ENCODE results near the gene SCN3B. TPM values are rescaled to one million over a fixed set of nuclear protein-coding genes. Genes with fewer than 3 reads are reported as not detected.

SCN3B gene
- total and polyA plus RNA-seq, 2 of the 13 experiments (the other 11 are each of a cell fraction or from before 2014, with no cell fraction given): 0.07 to 0.11 TPM

- TF ChIP-seq HNF4G (IDR thresholded peaks at IDR 0.05; ENCODE audit: borderline replicate concordance, low read depth, low read length): no peak
- no peak for TF ChIP-seq HNF4G (CRISPR knock-in tag; IDR thresholded peaks at IDR 0.05; ENCODE audit: borderline replicate concordance, low read depth)
- TF ChIP-seq HNRNPL (IDR thresholded peaks at IDR 0.05; ENCODE audit: low read depth, low read length): peak; percentile 93
- no peak for TF ChIP-seq CREM (IDR thresholded peaks at IDR 0.05)
- TF ChIP-seq CREM (CRISPR knock-in tag; IDR thresholded peaks at IDR 0.05): no peak
Measured at GRCh38 chr11:123590296-123590912, 64.0 kb downstream of the SCN3B start (continued).

- no peak for FAIRE-seq
- Histone ChIP-seq H3K36me3 (replicated peaks in 1 of 2; ENCODE audit: control insufficient read depth in 1 of 2, insufficient read depth in 2 of 2, low read length in 2 of 2) (no peaks in the 10 kb centered on the region), H3K9me3 (ENCODE audit: low read length) (no peaks in the 10 kb centered on the region), H4K20me1 (ENCODE audit: insufficient read depth, low read length) (no peaks in the 10 kb centered on the region), H3K27ac (ENCODE audit: extremely low read length, insufficient read depth, low read length) (no peak overlapping the region), H3K4me1 (ENCODE audit: insufficient read depth, low read length) (peaks cover 28% of the 10 kb centered on the region), H3K4me3 (replicated peaks in 1 of 3; ENCODE audit: insufficient read depth in 1 of 3, low read depth in 2 of 3, low read length in 3 of 3) (no peak overlapping the region), H2AFZ (ENCODE audit: low read length) (no peak overlapping the region), H3K9ac (ENCODE audit: insufficient read depth, low read depth, low read length) (no peak overlapping the region), H3K27me3 (ENCODE audit: control insufficient read depth in 1 of 2, insufficient read depth in 2 of 2, low read length in 2 of 2) (no peaks in the 10 kb centered on the region), H3K4me2 (ENCODE audit: low read depth, low read length) (no peak overlapping the region), H3K79me2 (ENCODE audit: insufficient read depth, low read length) (no peaks in the 10 kb centered on the region)
- TF ChIP-seq MAFK (conservative IDR thresholded peaks at IDR 0.05 in 1 of 2, IDR thresholded peaks at IDR 0.05 in 1 of 2; ENCODE audit: low read length in 2 of 2) (peak in 1 of 2 experiments; percentile 61; a peak in 3 of 4 replicates), SAP130 (CRISPR knock-in tag; IDR thresholded peaks at IDR 0.05; ENCODE audit: low read depth) (no peak), MAFF (IDR thresholded peaks at IDR 0.05; ENCODE audit: low read depth, low read length) (0 out of 2 replicates have a peak, but pooled peaks have one; percentile 2)
- no peak for DNase-seq (ENCODE audit: low spot score)
- CTCF ChIA-PET (ENCODE audit: low intra/inter-chr PET ratio, low total read pairs): no interaction called here
- intact Hi-C loops (cut with micrococcal nuclease; ENCODE audit: unreplicated experiment): loop anchor here (10.0 kb wide), 1 partner anchor 56 kb away; no protein-coding TSS in a partner anchor
- in situ Hi-C loops (cut with HindIII; ENCODE audit: extremely low pct_ligation_motif_present, low pct_unique_long_range_greater_than_20kb): loop anchor here (5.0 kb wide), 1 partner anchor 118 kb away; no protein-coding TSS in a partner anchor
- 79% methylated on average over 5 of the region's 5 CpGs for WGBS (ENCODE audit: low lambda C conversion rate)
- ATAC-seq: no peak
- POLR2A ChIA-PET: no interaction called here
- no TSS peak for BruUV-seq (replicated peaks)
Measured at GRCh38 chr11:123588864-123589262, 65.6 kb downstream of the SCN3B start.
